Measurements from ENCODE around the gene CYP2W1. TPM values are rescaled to one million over a fixed set of nuclear protein-coding genes. Genes with fewer than 3 reads are reported as not detected.
"Not testable (repeated sequence)": the region's sequence is repeated elsewhere in the genome, so short reads cannot be mapped to it uniquely, and the experiment has no call there.

CYP2W1 gene
- polyA plus RNA-seq, 2 of the 4 experiments (the other 2 are of a cell fraction): not detected

DNA sequence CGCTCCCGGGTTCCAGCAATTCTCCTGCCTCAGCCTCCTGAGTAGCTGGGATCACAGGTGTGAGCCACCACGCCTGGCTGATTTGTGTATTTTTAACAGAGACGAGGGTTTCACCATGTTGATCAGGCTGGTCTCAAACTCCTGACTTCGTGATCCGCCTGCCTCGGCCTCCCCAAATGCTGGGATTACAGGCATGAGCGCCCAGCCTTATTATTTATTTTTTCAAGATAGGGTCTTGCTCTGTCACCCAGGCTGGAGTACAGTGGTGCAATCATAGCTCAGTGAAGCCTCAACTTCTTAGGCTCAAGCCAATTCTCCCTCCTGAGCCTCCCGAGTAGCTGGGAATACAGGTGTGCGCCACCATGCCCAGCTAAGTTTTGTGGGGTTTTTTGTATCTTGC, 23.2 kb upstream of the CYP2W1 start:
- CTCF ChIA-PET: interaction anchor here (1.0 to 1.3 kb wide), 5 partner anchors 9 to 51 kb away, joined by 3 to 6 read pairs (median 3); no protein-coding TSS in a partner anchor
- not testable (repeated sequence) for FAIRE-seq; H3K4me2 ChIP-seq; H3K27ac ChIP-seq; ATAC-seq; H3K4me3 ChIP-seq; H3K4me1 ChIP-seq; H3K9me3 ChIP-seq; DNase-seq (ENCODE audit: low read depth in 1 of 2, low spot score in 1 of 2)
- POLR2A ChIA-PET: interaction anchor here (1.3 kb wide), 1 partner anchor 14 kb away, joined by 4 read pairs; no protein-coding TSS in a partner anchor
- 78% methylated on average over 10 of the region's 10 CpGs for WGBS (ENCODE audit: missing lambda C conversion rate)

- ChIA-PET CTCF (interaction anchor here (1.0 to 1.3 kb wide), 5 partner anchors 9 to 52 kb away, joined by 3 to 6 read pairs (median 3); no protein-coding TSS in a partner anchor), POLR2A (interaction anchor here (1.3 kb wide), 1 partner anchor 13 kb away, joined by 4 read pairs; no protein-coding TSS in a partner anchor)
- Histone ChIP-seq H3K9me3 (no peaks in the 10 kb centered on the region), H3K4me3 (no peak overlapping the region), H3K4me1 (no peaks in the 10 kb centered on the region), H3K27ac (no peak overlapping the region), H3K4me2 (no peak overlapping the region)
- WGBS (ENCODE audit: missing lambda C conversion rate): 58% methylated on average over 31 of the region's 31 CpGs
- TF ChIP-seq NFE2L2 (conservative IDR thresholded peaks at IDR 0.05; ENCODE audit: low read length): no peak
- TF ChIP-seq HEYL (CRISPR knock-in tag; IDR thresholded peaks at IDR 0.05): no peak
- TF ChIP-seq RARB (CRISPR knock-in tag; IDR thresholded peaks at IDR 0.05): no peak
- TF ChIP-seq GATA3 (IDR thresholded peaks at IDR 0.05; ENCODE audit: borderline replicate concordance): no peak
- no peak for TF ChIP-seq ZSCAN20 (CRISPR knock-in tag; IDR thresholded peaks at IDR 0.05)
- no peak for TF ChIP-seq NR3C1 (IDR thresholded peaks at IDR 0.05)
- no peak for TF ChIP-seq FOSB (CRISPR knock-in tag; IDR thresholded peaks at IDR 0.05)
- no peak for TF ChIP-seq MAFK (IDR thresholded peaks at IDR 0.05; ENCODE audit: partially characterized antibody)
- no peak for TF ChIP-seq NPAS2 (CRISPR knock-in tag; IDR thresholded peaks at IDR 0.05; ENCODE audit: borderline replicate concordance)
- TF ChIP-seq CBX8 (IDR thresholded peaks at IDR 0.05): no peak
- no peak for TF ChIP-seq CTCF (IDR thresholded peaks at IDR 0.05)
- TF ChIP-seq MAZ (IDR thresholded peaks at IDR 0.05; ENCODE audit: borderline replicate concordance, low read depth, low read length): no peak
- TF ChIP-seq, protein P1, sequence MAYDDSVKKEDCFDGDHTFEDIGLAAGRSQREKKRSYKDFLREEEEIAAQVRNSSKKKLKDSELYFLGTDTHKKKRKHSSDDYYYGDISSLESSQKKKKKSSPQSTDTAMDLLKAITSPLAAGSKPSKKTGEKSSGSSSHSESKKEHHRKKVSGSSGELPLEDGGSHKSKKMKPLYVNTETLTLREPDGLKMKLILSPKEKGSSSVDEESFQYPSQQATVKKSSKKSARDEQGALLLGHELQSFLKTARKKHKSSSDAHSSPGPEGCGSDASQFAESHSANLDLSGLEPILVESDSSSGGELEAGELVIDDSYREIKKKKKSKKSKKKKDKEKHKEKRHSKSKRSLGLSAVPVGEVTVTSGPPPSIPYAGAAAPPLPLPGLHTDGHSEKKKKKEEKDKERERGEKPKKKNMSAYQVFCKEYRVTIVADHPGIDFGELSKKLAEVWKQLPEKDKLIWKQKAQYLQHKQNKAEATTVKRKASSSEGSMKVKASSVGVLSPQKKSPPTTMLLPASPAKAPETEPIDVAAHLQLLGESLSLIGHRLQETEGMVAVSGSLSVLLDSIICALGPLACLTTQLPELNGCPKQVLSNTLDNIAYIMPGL (CRISPR knock-in tag; IDR thresholded peaks at IDR 0.05; ENCODE audit: borderline replicate concordance): no peak
- TF ChIP-seq POLR2A (IDR thresholded peaks at IDR 0.05; ENCODE audit: low read length): no peak
- no peak for TF ChIP-seq ESRRA (IDR thresholded peaks at IDR 0.05; ENCODE audit: borderline replicate concordance, low read length)
- no peak for TF ChIP-seq HDAC2 (IDR thresholded peaks at IDR 0.05)
- no peak for TF ChIP-seq BCL3 (IDR thresholded peaks at IDR 0.05)
- TF ChIP-seq, protein P2, sequence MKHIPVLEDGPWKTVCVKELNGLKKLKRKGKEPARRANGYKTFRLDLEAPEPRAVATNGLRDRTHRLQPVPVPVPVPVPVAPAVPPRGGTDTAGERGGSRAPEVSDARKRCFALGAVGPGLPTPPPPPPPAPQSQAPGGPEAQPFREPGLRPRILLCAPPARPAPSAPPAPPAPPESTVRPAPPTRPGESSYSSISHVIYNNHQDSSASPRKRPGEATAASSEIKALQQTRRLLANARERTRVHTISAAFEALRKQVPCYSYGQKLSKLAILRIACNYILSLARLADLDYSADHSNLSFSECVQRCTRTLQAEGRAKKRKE (CRISPR knock-in tag; IDR thresholded peaks at IDR 0.05; ENCODE audit: low read depth): no peak
- TF ChIP-seq CHD4 (IDR thresholded peaks at IDR 0.05; ENCODE audit: borderline replicate concordance): no peak
- FAIRE-seq: no peak
- no peak for DNase-seq (ENCODE audit: low read depth in 1 of 2, low spot score in 1 of 2)
- ATAC-seq: no peak
Observed at GRCh38 chr7:960269-960871, 22.6 kb upstream of the CYP2W1 start.

DNA sequence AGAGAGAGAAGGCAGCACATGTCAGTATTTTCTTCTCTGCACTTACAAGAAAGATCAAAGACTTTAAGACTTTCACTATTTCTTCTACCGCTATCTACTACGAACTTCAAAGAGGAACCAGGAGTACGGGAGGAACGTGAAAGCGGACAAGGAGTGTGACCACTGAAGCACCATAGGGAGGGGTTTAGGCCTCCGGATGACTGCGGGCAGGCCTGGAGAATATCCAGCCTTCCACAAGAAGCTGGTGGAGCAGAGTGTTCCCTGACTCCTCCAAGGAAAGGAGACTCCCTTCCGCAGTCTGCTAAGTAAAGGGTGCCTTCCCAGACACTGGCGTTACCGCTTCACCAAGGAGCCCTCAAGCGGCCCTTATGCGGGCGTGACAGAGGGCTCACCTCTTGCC, 22.0 kb upstream of the CYP2W1 start:
- H3K4me3 ChIP-seq; H3K4me1 ChIP-seq; CTCF ChIA-PET; H3K27ac ChIP-seq; H3K4me2 ChIP-seq; H3K9me3 ChIP-seq; DNase-seq (ENCODE audit: low read depth in 1 of 2, low spot score in 1 of 2); POLR2A ChIA-PET; ATAC-seq; FAIRE-seq: not testable (repeated sequence)
- 67% methylated on average over 13 of the region's 13 CpGs for WGBS (ENCODE audit: missing lambda C conversion rate)
